ENCODE data around the gene DPH1. TPM values are rescaled to one million over a fixed set of nuclear protein-coding genes. Genes with fewer than 3 reads are reported as not detected.

Gene DPH1
- polyA plus RNA-seq, 1 of the 3 experiments (the other 2 are of a cell fraction): 36.2 TPM

- no peak for TF ChIP-seq REST (IDR thresholded peaks at IDR 0.05; ENCODE audit: low read depth, low read length)
Measured at GRCh38 chr17:2025220-2025621, 4.7 kb upstream of the DPH1 start, which contains the start of gene RTN4RL1 (continued).

- POLR2A ChIA-PET: interaction anchor here (1.5 to 1.7 kb wide), 2 partner anchors 13 to 116 kb away, joined by 3 to 11 read pairs; no protein-coding TSS in a partner anchor
- peak overlapping the region; percentile 79 for H3K4me2 ChIP-seq
- CTCF ChIA-PET: interaction anchor here (0.6 to 8.6 kb wide), 47 partner anchors 11 to 392 kb away, joined by 3 to 197 read pairs (median 5); partner anchors contain the start of genes HIC1 and OVCA2
- peaks cover under 1 to 12% of the 10 kb centered on the region in 2 experiments; a peak in 2 of 4 replicates for H3K4me1 ChIP-seq (ENCODE audit: control insufficient read depth in 1 of 2, insufficient read depth in 2 of 2, low read depth in 1 of 2, low read length in 1 of 2)
- H4K20me1 ChIP-seq (ENCODE audit: insufficient read depth): no peaks in the 10 kb centered on the region
- H3K27ac ChIP-seq (ENCODE audit: low read depth in 2 of 2, low read length in 1 of 2): no peak overlapping the region
- H3K9me2 ChIP-seq: no peaks in the 10 kb centered on the region
- H3F3A ChIP-seq (replicated peaks; ENCODE audit: insufficient read depth): no peaks in the 10 kb centered on the region
- DNase-seq: peak; percentile 93
- no peak overlapping the region for H3K9ac ChIP-seq
- H2AFZ ChIP-seq (ENCODE audit: low read depth): peak overlapping the region; percentile 41; the same call in 1 of the 2 replicates
- no peaks in the 10 kb centered on the region for H3K36me3 ChIP-seq (replicated peaks in 1 of 2; ENCODE audit: control insufficient read depth in 1 of 2, insufficient read depth in 2 of 2, low read length in 1 of 2)
- peak overlapping the region; percentile 42 to 52 for H3K4me3 ChIP-seq (ENCODE audit: low read depth in 2 of 2, low read length in 1 of 2)
- H3K27me3 ChIP-seq (ENCODE audit: insufficient read depth): peaks cover 24% of the 10 kb centered on the region
- no peaks in the 10 kb centered on the region for H3K9me3 ChIP-seq
- H3K79me2 ChIP-seq (ENCODE audit: insufficient read depth): peaks cover under 1% of the 10 kb centered on the region; the same call in 1 of the 2 replicates
- 3% methylated on average over 23 of the region's 55 CpGs for WGBS (ENCODE audit: low lambda C conversion rate)
- no peak for TF ChIP-seq SIN3A (IDR thresholded peaks at IDR 0.05; ENCODE audit: borderline replicate concordance, low read depth, low read length)
- TF ChIP-seq PBX3 (IDR thresholded peaks at IDR 0.05): peak; percentile 34; the same call in 1 of the 2 replicates
- no peak for TF ChIP-seq FOXM1 (IDR thresholded peaks at IDR 0.05; ENCODE audit: low read depth)
- TF ChIP-seq EP300 (IDR thresholded peaks at IDR 0.05; ENCODE audit: borderline replicate concordance in 1 of 2, low read depth in 1 of 2, low read length in 1 of 2): no peak
- TF ChIP-seq CHD2 (IDR thresholded peaks at IDR 0.05; ENCODE audit: low read length, partially characterized antibody): no peak
- no peak for TF ChIP-seq FOXJ3 (CRISPR knock-in tag; IDR thresholded peaks at IDR 0.05)
- no peak for TF ChIP-seq USF2 (IDR thresholded peaks at IDR 0.05; ENCODE audit: borderline replicate concordance, low read depth, low read length)
- TF ChIP-seq CTCF (IDR thresholded peaks at IDR 0.05): peak; percentile 78
- TF ChIP-seq MXI1 (IDR thresholded peaks at IDR 0.05; ENCODE audit: low read depth, low read length): no peak
- TF ChIP-seq RFX5 (IDR thresholded peaks at IDR 0.05; ENCODE audit: low read length): no peak
- TF ChIP-seq POLR2AphosphoS5 (IDR thresholded peaks at IDR 0.05; ENCODE audit: low read depth, low read length): no peak
- peak; percentile 50; the same call in 1 of the 2 replicates for TF ChIP-seq RCOR1 (IDR thresholded peaks at IDR 0.05; ENCODE audit: low read length)
- no peak for TF ChIP-seq GABPA (IDR thresholded peaks at IDR 0.05; ENCODE audit: low read depth)
- no peak for TF ChIP-seq IRF3 (IDR thresholded peaks at IDR 0.05; ENCODE audit: low read depth, low read length)
- TF ChIP-seq REST (IDR thresholded peaks at IDR 0.05; ENCODE audit: low read depth, low read length): no peak
- TF ChIP-seq SMC3 (IDR thresholded peaks at IDR 0.05; ENCODE audit: low read depth, low read length): peak; percentile 94
Measured at GRCh38 chr17:2025622-2026309, 4.2 kb upstream of the DPH1 start.

All from SK-N-SH (cell line).